Activated T-cell treated with anti-CD3 and anti-CD28 coated beads for 1 hour (primary cell): ENCODE data around the gene AP1M2.

Experiments
- DNase-seq: peaks from one replicate; pipeline ENCODE4 v3.0.0-alpha.2; 2020; ENCODE audit warnings: low read depth

Gene AP1M2

DNA sequence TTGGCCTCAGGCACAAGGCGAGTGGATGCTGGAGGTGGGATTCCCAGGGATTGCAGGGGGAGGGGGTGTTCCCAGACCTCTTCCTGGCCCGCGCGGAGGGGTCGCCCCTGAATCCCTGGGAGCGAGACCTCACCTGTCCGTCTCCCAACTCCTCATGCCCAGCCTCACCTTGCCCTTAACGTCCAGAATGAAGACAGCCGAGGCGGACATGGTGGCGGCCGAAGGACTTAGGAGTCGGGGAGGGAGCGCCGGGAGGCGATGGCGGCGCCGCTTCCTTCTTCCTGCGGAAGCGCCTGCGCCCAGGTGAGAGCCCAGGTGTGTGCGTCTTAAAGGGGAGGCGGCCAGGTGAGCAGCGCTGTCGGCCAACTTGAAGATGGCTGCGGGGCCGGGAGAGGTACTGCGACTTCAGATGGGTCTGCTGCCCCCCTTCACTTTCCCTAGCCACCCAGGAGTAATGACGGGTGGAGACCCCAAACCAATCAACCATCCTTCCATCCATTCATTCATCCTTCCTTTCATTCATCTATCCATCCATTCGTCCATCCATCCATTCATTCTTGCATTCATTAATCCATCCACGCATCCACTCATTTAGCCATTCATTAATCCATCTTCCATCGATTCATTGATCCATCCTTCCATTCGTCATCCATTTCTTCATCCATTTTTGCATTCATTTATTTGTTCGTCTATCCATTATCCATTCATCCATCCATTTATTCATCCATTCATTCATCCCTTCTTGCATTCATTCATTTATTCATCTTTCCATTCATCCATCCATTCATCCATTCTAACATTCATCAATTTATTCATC lies at the start of gene AP1M2:
Gene AP1M2 (minus strand): TSS at position 291 of the 817 bp plus-strand sequence. CDS start 81 bp downstream, at position 210.
- DNase-seq: no peak

DNA sequence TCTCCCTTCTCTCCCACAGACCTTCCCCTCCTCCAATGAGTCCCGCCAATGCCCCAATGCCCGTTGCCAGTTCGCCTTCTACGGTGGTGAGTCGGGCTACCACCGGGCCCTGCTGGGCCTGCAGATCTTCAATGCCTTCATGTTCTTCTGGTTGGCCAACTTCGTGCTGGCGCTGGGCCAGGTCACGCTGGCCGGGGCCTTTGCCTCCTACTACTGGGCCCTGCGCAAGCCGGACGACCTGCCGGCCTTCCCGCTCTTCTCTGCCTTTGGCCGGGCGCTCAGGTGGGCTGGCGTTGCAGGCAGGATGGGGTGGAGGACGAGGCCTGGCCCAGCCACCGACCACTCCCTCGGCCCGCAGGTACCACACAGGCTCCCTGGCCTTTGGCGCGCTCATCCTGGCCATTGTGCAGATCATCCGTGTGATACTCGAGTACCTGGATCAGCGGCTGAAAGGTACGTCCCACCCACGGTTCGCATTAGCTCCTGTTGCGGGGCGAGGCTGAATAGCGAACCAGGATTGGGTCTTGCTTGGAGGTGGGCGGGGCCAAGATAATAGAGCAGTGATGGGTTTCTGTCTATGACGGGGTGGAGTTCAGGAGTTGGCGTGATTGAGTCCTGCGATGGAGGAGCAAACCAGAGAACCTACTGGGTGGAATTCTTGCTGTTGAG lies 49.3 kb upstream of the AP1M2 start:
- DNase-seq: no peak

DNA sequence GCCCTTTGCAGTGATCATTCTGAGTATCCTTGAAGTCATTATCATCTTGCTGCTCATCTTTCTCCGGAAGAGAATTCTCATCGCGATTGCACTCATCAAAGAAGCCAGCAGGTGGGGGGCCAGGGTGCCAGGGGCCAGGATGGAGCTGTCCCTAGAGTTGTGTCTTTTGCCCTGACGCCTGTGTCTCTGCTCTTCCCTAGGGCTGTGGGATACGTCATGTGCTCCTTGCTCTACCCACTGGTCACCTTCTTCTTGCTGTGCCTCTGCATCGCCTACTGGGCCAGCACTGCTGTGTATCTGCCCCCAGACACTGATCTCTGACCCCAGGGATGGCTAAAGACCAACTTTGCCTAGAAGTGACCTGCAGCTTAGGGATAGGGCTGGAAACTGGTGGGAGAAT lies 47.9 kb upstream of the AP1M2 start:
- no peak for DNase-seq

DNA sequence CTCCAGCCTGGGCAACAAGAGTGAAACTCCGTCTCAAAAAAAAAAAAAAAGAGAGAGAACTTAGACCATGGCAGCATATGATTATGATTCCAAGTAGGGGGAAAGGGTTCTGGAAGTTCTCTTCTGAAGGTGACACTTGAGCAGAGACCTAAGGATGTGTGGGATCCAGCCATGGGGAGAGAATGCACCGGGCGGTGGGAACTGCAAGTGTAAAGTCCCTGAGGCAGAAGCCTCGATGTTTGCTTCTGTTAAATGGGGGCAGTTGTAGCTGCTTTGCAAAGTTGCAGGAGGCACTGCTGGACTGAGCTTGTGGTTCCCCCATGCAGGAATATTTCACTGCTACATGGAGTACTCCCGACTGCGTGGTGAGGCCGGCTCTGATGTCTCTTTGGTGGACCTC lies 47.3 kb upstream of the AP1M2 start:
- DNase-seq: no peak

DNA sequence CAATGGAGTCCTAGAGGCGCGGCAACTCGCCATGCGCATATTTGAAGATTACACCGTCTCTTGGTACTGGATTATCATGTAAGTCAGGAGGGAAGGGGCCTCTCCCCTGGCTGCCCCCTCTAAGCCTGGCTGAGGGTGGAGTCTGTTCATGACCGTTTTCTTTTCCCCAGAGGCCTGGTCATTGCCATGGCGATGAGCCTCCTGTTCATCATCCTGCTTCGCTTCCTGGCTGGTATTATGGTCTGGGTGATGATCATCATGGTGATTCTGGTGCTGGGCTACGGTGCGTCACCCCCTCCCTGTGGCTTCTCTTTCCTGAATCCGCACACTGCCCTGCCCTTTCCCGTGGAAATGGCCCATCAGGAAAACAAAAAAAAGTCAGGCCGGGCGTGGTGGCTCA lies 44.8 kb upstream of the AP1M2 start:
- DNase-seq: no peak

- no peak for DNase-seq
Measured at GRCh38 chr19:10625762-10626138, 38.6 kb upstream of the AP1M2 start.

DNA sequence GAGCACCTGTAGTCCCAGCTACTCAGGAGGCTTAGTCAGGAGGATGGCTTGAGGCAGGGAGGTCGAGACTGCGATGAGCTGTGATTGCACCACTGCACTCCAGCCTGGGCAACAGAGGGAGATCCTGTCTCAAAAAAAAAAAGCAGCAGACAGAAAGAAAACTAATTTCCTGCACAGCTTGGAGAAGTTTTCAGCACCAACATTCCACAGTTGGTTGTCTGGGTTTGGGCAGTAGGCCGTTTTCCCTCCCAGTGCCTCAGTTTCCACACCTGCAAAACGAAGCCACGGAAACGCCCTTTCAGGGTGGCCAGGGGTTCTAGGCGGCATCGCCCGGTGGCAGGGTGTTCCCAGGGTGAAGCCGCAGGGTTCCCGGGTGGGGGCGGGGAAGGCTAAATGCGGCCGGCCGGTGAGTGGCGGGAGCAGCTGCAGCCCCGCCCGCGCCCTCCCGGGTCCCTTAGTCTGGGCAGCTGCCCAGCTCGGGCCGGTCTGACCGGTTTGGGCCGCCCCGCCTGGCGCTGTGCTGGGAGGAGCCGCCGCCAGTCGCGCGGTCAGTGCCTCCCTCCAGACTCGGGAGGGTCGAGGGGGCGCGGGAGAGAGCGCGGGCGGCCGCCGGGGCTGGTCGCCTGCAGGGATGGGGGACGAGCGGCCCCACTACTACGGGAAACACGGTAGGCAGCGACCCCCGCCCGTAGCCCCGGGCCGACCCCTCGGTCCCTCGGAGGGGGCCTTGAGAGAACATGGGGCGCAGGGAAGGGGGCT lies 38.1 kb upstream of the AP1M2 start, which contains the start of gene SLC44A2:
Gene SLC44A2 (plus strand): TSS at position 551 of the 759 bp plus-strand sequence. CDS start 81 bp downstream, at position 632.
- no peak for DNase-seq

DNA sequence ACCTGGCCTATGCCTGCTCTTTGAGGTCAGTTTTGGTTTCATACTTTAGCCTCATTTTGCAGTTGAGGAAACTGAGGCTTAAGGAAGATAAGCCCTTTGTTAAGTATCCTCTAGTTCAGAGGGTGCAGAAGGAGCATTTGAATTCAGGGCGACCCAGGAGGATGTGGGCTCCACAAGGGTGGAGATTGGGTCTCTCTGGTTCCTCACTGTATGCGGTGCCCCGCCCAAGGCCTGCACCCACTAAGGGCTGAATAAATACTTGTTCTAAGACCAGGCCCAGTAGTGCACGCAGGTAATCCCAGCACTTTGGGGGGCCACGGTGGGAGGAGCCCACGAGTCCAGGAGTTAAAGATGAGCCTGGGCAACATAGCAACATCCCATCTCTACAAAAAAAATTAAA lies 37.5 kb upstream of the AP1M2 start:
- no peak for DNase-seq

GRCh38 chr19:10621966-10622365 lies 34.9 kb upstream of the AP1M2 start:
- no peak for DNase-seq

DNA sequence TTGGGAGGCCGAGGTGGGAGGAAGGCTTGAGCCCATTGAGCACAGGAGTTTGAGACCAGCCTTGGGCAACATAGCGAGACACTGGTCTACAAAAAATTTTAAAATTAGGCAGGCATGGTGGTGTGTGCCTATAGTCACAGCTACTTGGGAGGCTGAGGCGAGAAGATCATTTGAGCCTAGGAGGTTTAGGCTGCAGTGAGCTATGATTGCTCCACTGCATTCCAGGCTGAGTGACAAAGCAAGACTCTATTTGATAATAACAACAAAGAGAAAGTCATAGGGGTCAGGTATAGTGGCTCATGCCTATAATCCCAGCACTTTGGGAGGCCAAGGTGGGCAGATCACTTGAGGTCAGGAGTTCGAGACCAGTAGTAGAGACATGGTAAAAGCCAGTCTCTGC lies 33.7 kb upstream of the AP1M2 start:
- DNase-seq: no peak

DNA sequence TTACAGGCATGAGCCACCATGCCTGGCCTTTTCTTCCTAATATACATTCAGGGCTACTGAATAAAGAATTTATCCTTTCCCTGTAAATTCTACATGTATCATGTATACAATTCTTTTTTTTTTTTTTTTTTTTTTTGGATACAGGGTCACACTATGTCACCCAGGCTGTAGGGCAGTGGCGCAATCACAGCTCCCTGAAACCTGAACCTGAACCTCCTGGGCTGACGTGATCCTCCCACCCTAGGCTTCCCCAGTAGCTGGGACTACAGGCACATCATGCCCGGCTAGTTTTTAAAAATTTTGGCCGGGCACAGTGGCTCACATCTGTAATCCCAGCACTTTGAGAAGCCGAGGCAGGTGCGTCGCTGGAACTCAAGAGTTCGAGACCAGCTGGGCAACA lies 31.7 kb upstream of the AP1M2 start:
- DNase-seq: no peak

- DNase-seq: no peak
Measured at GRCh38 chr19:10617409-10618121, 30.5 kb upstream of the AP1M2 start.

DNA sequence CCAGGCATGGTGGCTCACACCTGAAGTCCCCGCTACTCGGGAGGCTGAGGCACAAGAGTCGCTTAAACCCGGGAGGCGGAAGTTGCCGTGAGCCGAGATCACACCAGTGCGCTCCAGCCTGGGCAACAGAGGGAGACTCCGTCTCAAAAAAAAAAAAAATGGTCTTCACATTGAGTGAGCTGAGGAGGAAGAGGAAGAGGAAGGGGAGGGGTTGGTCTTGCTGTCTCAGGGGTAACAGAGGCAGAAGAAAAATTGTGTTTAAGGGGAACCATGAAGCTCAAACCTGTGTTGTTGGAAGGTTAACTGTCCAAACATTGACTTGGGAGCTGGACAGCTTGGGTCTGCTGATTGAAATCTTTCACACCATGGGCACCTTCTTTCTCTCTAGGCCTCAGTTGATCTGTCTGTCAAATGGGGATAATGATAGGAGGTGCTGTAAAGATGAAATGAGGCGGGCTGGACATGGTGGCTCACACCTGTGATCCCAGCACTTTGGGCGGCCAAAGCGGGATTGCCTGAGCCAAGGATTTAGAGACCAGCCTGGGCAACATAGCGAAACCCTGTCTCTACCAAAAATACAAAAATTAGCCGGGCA lies 28.4 kb upstream of the AP1M2 start:
- DNase-seq: no peak

GRCh38 chr19:10612499-10613119 lies 25.5 kb upstream of the AP1M2 start:
- DNase-seq: no peak

DNA sequence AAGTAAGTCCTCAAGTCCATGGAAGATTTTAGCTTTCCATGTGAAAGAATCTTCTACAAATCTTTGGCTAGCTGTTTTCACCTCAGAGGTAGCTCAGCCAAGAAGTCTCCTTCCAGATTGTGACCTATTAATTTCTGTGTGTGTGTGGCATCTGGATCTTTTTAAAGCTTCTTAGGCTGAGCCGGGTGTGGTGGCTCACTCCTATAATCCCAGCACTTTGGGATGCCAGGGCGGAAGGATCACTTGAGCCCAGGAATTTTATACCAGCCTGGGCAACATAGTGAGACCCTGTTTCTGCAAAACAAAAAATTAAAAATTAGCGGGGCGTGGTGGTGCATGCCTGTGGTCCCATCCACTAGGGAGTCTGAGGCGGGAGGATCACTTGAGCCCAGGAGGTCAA lies 24.8 kb upstream of the AP1M2 start:
- no peak for DNase-seq

DNA sequence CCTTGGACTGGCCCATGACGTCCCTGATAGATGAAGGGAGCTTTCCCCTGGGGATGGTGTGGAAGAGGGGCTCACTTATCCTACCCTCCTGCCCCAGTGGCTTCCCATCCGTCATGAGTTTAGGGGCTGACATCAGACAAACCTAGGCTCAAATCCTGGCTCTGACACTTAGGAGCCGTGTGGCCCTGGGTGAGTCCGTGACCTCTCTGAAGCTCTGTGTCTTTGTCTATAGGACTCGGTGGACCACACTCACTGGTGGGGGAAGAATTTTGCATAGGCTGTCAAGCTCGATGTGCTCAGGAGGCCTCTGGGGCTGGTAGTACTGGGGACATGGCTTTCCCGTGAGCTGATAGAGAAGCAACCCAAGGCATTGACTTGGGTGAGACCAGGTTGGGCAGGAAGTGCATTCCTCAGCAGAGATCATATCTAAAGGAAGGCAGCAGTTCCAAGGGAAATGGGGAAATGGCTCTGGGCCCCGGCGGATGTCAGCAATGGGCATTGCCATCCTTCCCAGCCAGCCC lies 17.4 kb upstream of the AP1M2 start:
- no peak for DNase-seq

GRCh38 chr19:10603873-10604459 lies 16.9 kb upstream of the AP1M2 start:
- DNase-seq: peak; percentile 21

- DNase-seq: peak; percentile 78
Measured at GRCh38 chr19:10603084-10603872, 16.2 kb upstream of the AP1M2 start.

- DNase-seq: peak; percentile 87
Measured at GRCh38 chr19:10602330-10603083, 15.4 kb upstream of the AP1M2 start.
